Measurements from ENCODE around the gene ZNF823.

ZNF823 gene

GRCh38 chr19:11763611-11764010 lies 24.9 kb upstream of the ZNF823 start:
- no peaks in the 10 kb centered on the region for H3K4me1 ChIP-seq (ENCODE audit: control insufficient read depth, insufficient read depth, low read length)
- H3K36me3 ChIP-seq (ENCODE audit: control insufficient read depth, insufficient read depth, low read length), result no peaks in the 10 kb centered on the region
- no peak overlapping the region for H3K4me3 ChIP-seq (ENCODE audit: low read depth, low read length)
- no peak overlapping the region for H3K9ac ChIP-seq (ENCODE audit: low read depth, low read length)
- H3K9me3 ChIP-seq (ENCODE audit: control insufficient read depth, insufficient read depth, low read length), result peaks cover 8% of the 10 kb centered on the region
- H3K27me3 ChIP-seq (ENCODE audit: control insufficient read depth, insufficient read depth, low read length), result no peaks in the 10 kb centered on the region

GRCh38 chr19:11763117-11763516 lies 24.4 kb upstream of the ZNF823 start:
- H3K27me3 ChIP-seq (ENCODE audit: control insufficient read depth, insufficient read depth, low read length), result no peaks in the 10 kb centered on the region
- H3K4me1 ChIP-seq (ENCODE audit: control insufficient read depth, insufficient read depth, low read length), result no peaks in the 10 kb centered on the region
- no peak overlapping the region for H3K4me3 ChIP-seq (ENCODE audit: low read depth, low read length)
- H3K36me3 ChIP-seq (ENCODE audit: control insufficient read depth, insufficient read depth, low read length), result no peaks in the 10 kb centered on the region
- H3K9ac ChIP-seq (ENCODE audit: low read depth, low read length), result no peak overlapping the region
- peaks cover 7% of the 10 kb centered on the region for H3K9me3 ChIP-seq (ENCODE audit: control insufficient read depth, insufficient read depth, low read length)

- Histone ChIP-seq H3K27me3 (ENCODE audit: control insufficient read depth, insufficient read depth, low read length) (no peaks in the 10 kb centered on the region), H3K9me3 (ENCODE audit: control insufficient read depth, insufficient read depth, low read length) (peaks cover 15% of the 10 kb centered on the region), H3K36me3 (ENCODE audit: control insufficient read depth, insufficient read depth, low read length) (no peaks in the 10 kb centered on the region), H3K4me1 (ENCODE audit: control insufficient read depth, insufficient read depth, low read length) (no peaks in the 10 kb centered on the region), H3K4me3 (ENCODE audit: low read depth, low read length) (no peak overlapping the region), H3K9ac (ENCODE audit: low read depth, low read length) (no peak overlapping the region)
These were observed 21.1 kb upstream of the ZNF823 start for GRCh38 chr19:11759805-11760204.

GRCh38 chr19:11756965-11757364 lies 18.2 kb upstream of the ZNF823 start:
- Histone ChIP-seq H3K4me1 (ENCODE audit: control insufficient read depth, insufficient read depth, low read length) (no peaks in the 10 kb centered on the region), H3K9ac (ENCODE audit: low read depth, low read length) (no peak overlapping the region), H3K36me3 (ENCODE audit: control insufficient read depth, insufficient read depth, low read length) (no peaks in the 10 kb centered on the region), H3K27me3 (ENCODE audit: control insufficient read depth, insufficient read depth, low read length) (no peaks in the 10 kb centered on the region), H3K4me3 (ENCODE audit: low read depth, low read length) (no peak overlapping the region), H3K9me3 (ENCODE audit: control insufficient read depth, insufficient read depth, low read length) (peaks cover 12% of the 10 kb centered on the region)

- Histone ChIP-seq H3K36me3 (ENCODE audit: control insufficient read depth, insufficient read depth, low read length) (no peaks in the 10 kb centered on the region), H3K4me1 (ENCODE audit: control insufficient read depth, insufficient read depth, low read length) (no peaks in the 10 kb centered on the region), H3K27me3 (ENCODE audit: control insufficient read depth, insufficient read depth, low read length) (no peaks in the 10 kb centered on the region), H3K4me3 (ENCODE audit: low read depth, low read length) (no peak overlapping the region), H3K9me3 (ENCODE audit: control insufficient read depth, insufficient read depth, low read length) (peaks cover 8% of the 10 kb centered on the region), H3K9ac (ENCODE audit: low read depth, low read length) (no peak overlapping the region)
These were observed 15.9 kb upstream of the ZNF823 start for GRCh38 chr19:11754663-11755062.

- H3K4me3 ChIP-seq (ENCODE audit: low read depth, low read length), result no peak overlapping the region
- H3K9ac ChIP-seq (ENCODE audit: low read depth, low read length), result no peak overlapping the region
- no peaks in the 10 kb centered on the region for H3K36me3 ChIP-seq (ENCODE audit: control insufficient read depth, insufficient read depth, low read length)
- peaks cover 7% of the 10 kb centered on the region for H3K9me3 ChIP-seq (ENCODE audit: control insufficient read depth, insufficient read depth, low read length)
- H3K27me3 ChIP-seq (ENCODE audit: control insufficient read depth, insufficient read depth, low read length), result no peaks in the 10 kb centered on the region
- H3K4me1 ChIP-seq (ENCODE audit: control insufficient read depth, insufficient read depth, low read length), result no peaks in the 10 kb centered on the region
These were observed 13.5 kb upstream of the ZNF823 start for GRCh38 chr19:11752244-11752736.

- no peaks in the 10 kb centered on the region for H3K27me3 ChIP-seq (ENCODE audit: control insufficient read depth, insufficient read depth, low read length)
- no peak overlapping the region for H3K9ac ChIP-seq (ENCODE audit: low read depth, low read length)
- H3K9me3 ChIP-seq (ENCODE audit: control insufficient read depth, insufficient read depth, low read length), result no peaks in the 10 kb centered on the region
- H3K36me3 ChIP-seq (ENCODE audit: control insufficient read depth, insufficient read depth, low read length), result no peaks in the 10 kb centered on the region
- H3K4me1 ChIP-seq (ENCODE audit: control insufficient read depth, insufficient read depth, low read length), result no peaks in the 10 kb centered on the region
- H3K4me3 ChIP-seq (ENCODE audit: low read depth, low read length), result no peak overlapping the region
These were observed 11.0 kb upstream of the ZNF823 start for GRCh38 chr19:11749751-11750150.

GRCh38 chr19:11747277-11747676 lies 8.5 kb upstream of the ZNF823 start:
- Histone ChIP-seq H3K4me1 (ENCODE audit: control insufficient read depth, insufficient read depth, low read length) (no peaks in the 10 kb centered on the region), H3K36me3 (ENCODE audit: control insufficient read depth, insufficient read depth, low read length) (no peaks in the 10 kb centered on the region), H3K4me3 (ENCODE audit: low read depth, low read length) (no peak overlapping the region), H3K9ac (ENCODE audit: low read depth, low read length) (no peak overlapping the region), H3K9me3 (ENCODE audit: control insufficient read depth, insufficient read depth, low read length) (no peaks in the 10 kb centered on the region), H3K27me3 (ENCODE audit: control insufficient read depth, insufficient read depth, low read length) (no peaks in the 10 kb centered on the region)

- H3K4me1 ChIP-seq (ENCODE audit: control insufficient read depth, insufficient read depth, low read length), result no peaks in the 10 kb centered on the region
- no peaks in the 10 kb centered on the region for H3K27me3 ChIP-seq (ENCODE audit: control insufficient read depth, insufficient read depth, low read length)
- H3K9ac ChIP-seq (ENCODE audit: low read depth, low read length), result no peak overlapping the region
- no peak overlapping the region for H3K4me3 ChIP-seq (ENCODE audit: low read depth, low read length)
- H3K9me3 ChIP-seq (ENCODE audit: control insufficient read depth, insufficient read depth, low read length), result no peaks in the 10 kb centered on the region
- no peaks in the 10 kb centered on the region for H3K36me3 ChIP-seq (ENCODE audit: control insufficient read depth, insufficient read depth, low read length)
These were observed 7.1 kb upstream of the ZNF823 start for GRCh38 chr19:11745869-11746268.

GRCh38 chr19:11737964-11738745 lies 591 bp downstream of the ZNF823 start:
- Histone ChIP-seq H3K4me1 (ENCODE audit: control insufficient read depth, insufficient read depth, low read length) (no peaks in the 10 kb centered on the region), H3K9me3 (ENCODE audit: control insufficient read depth, insufficient read depth, low read length) (no peaks in the 10 kb centered on the region), H3K9ac (ENCODE audit: low read depth, low read length) (peak overlapping the region; percentile 49), H3K27me3 (ENCODE audit: control insufficient read depth, insufficient read depth, low read length) (peaks cover 25% of the 10 kb centered on the region), H3K36me3 (ENCODE audit: control insufficient read depth, insufficient read depth, low read length) (no peaks in the 10 kb centered on the region), H3K4me3 (ENCODE audit: low read depth, low read length) (peak overlapping the region; percentile 82)

GRCh38 chr19:11736696-11737095 lies 2.0 kb downstream of the ZNF823 start:
- no peaks in the 10 kb centered on the region for H3K9me3 ChIP-seq (ENCODE audit: control insufficient read depth, insufficient read depth, low read length)
- no peaks in the 10 kb centered on the region for H3K36me3 ChIP-seq (ENCODE audit: control insufficient read depth, insufficient read depth, low read length)
- H3K27me3 ChIP-seq (ENCODE audit: control insufficient read depth, insufficient read depth, low read length), result peaks cover 25% of the 10 kb centered on the region
- no peak overlapping the region for H3K4me3 ChIP-seq (ENCODE audit: low read depth, low read length)
- no peaks in the 10 kb centered on the region for H3K4me1 ChIP-seq (ENCODE audit: control insufficient read depth, insufficient read depth, low read length)
- H3K9ac ChIP-seq (ENCODE audit: low read depth, low read length), result no peak overlapping the region

GRCh38 chr19:11735375-11735774 lies 3.4 kb downstream of the ZNF823 start:
- no peak overlapping the region for H3K4me3 ChIP-seq (ENCODE audit: low read depth, low read length)
- H3K36me3 ChIP-seq (ENCODE audit: control insufficient read depth, insufficient read depth, low read length), result no peaks in the 10 kb centered on the region
- H3K9ac ChIP-seq (ENCODE audit: low read depth, low read length), result no peak overlapping the region
- peaks cover 25% of the 10 kb centered on the region for H3K27me3 ChIP-seq (ENCODE audit: control insufficient read depth, insufficient read depth, low read length)
- no peaks in the 10 kb centered on the region for H3K4me1 ChIP-seq (ENCODE audit: control insufficient read depth, insufficient read depth, low read length)
- H3K9me3 ChIP-seq (ENCODE audit: control insufficient read depth, insufficient read depth, low read length), result no peaks in the 10 kb centered on the region

Data from iPS-15b (cell line).